CD4-positive, alpha-beta T cell treated with Interleukin-17A for 1 hour (primary cell): ENCODE results near the gene FOXP4.

ENCODE experiments used
- DNase-seq: peaks from one replicate; pipeline ENCODE4 v3.0.0-alpha.2; 2020

Gene FOXP4

GRCh38 chr6:41568202-41568584 lies 22.0 kb downstream of the FOXP4 start:
- DNase-seq: no peak

GRCh38 chr6:41568585-41569384 lies 22.6 kb downstream of the FOXP4 start:
- DNase-seq: no peak

- no peak for DNase-seq
Observed at GRCh38 chr6:41570259-41570615, 24.1 kb downstream of the FOXP4 start.

GRCh38 chr6:41571021-41571780 lies 25.0 kb downstream of the FOXP4 start:
- DNase-seq: no peak

GRCh38 chr6:41572613-41573012 lies 26.4 kb downstream of the FOXP4 start:
- DNase-seq: no peak

GRCh38 chr6:41573276-41573675 lies 27.1 kb downstream of the FOXP4 start:
- DNase-seq: no peak

- DNase-seq: no peak
Observed at GRCh38 chr6:41573985-41574384, 27.8 kb downstream of the FOXP4 start.

GRCh38 chr6:41575598-41575997 lies 29.4 kb downstream of the FOXP4 start:
- DNase-seq: no peak

GRCh38 chr6:41576667-41577066 lies 30.5 kb downstream of the FOXP4 start:
- DNase-seq: no peak

GRCh38 chr6:41577356-41578216 lies 31.4 kb downstream of the FOXP4 start:
- no peak for DNase-seq

- no peak for DNase-seq
Observed at GRCh38 chr6:41578217-41579087, 32.3 kb downstream of the FOXP4 start.

- no peak for DNase-seq
Observed at GRCh38 chr6:41579088-41579610, 33.0 kb downstream of the FOXP4 start.

GRCh38 chr6:41580690-41581089 lies 34.5 kb downstream of the FOXP4 start:
- no peak for DNase-seq

- DNase-seq: no peak
Observed at GRCh38 chr6:41581381-41581991, 35.3 kb downstream of the FOXP4 start.

GRCh38 chr6:41582540-41582939 lies 36.4 kb downstream of the FOXP4 start:
- DNase-seq: no peak

- DNase-seq: no peak
Observed at GRCh38 chr6:41583565-41583964, 37.4 kb downstream of the FOXP4 start.

GRCh38 chr6:41584205-41584604 lies 38.0 kb downstream of the FOXP4 start:
- DNase-seq: no peak

GRCh38 chr6:41584668-41585205 lies 38.6 kb downstream of the FOXP4 start:
- DNase-seq: no peak

- DNase-seq: no peak
Observed at GRCh38 chr6:41585605-41586004, 39.4 kb downstream of the FOXP4 start.

GRCh38 chr6:41586252-41587007 lies 40.2 kb downstream of the FOXP4 start:
- DNase-seq: no peak
